K562 (cell line): Measurements from ENCODE around the gene DCP1B.

Source experiments
- E2F4 ChIP-seq: sonication (generic); formaldehyde crosslinking; IDR thresholded peaks from 2 replicates; pipeline ENCODE4 v1.8.0; 2022; ENCODE audit warnings: mild to moderate bottlenecking, low read depth, missing genetic modification reagents
- ESRRA ChIP-seq: fragments of 450-650 bp; IDR thresholded peaks from 2 replicates; pipeline ENCODE4 v1.6.1; 2014; ENCODE audit warnings: low read depth, mild to moderate bottlenecking, moderate library complexity, borderline replicate concordance
- FOXJ3 ChIP-seq: sonication (generic); formaldehyde crosslinking; IDR thresholded peaks from 2 replicates; pipeline ENCODE4 v1.4.0; 2020; ENCODE audit warnings: mild to moderate bottlenecking, missing genetic modification reagents
- KAT7 ChIP-seq: sonication (generic); formaldehyde crosslinking; IDR thresholded peaks from 2 replicates; pipeline ENCODE4 v1.8.0; 2022; ENCODE audit warnings: missing genetic modification reagents, mild to moderate bottlenecking, borderline replicate concordance
- POLR2A ChIP-seq: fragments of 450-650 bp; conservative IDR thresholded peaks from 2 replicates; pipeline ENCODE4 v1.6.1; 2016
- SREBF1 ChIP-seq: fragments of 150-350 bp; IDR thresholded peaks from 2 replicates; pipeline ENCODE4 v1.6.1; 2014; ENCODE audit warnings: antibody characterized with exemption, low read depth, low read length, borderline replicate concordance
- SREBF2 ChIP-seq: sonication (generic); formaldehyde crosslinking; IDR thresholded peaks from 2 replicates; pipeline ENCODE4 v1.4.0; 2020; ENCODE audit warnings: mild to moderate bottlenecking, missing genetic modification reagents
- TAF1 ChIP-seq: IDR thresholded peaks from 2 replicates; pipeline ENCODE4 v1.6.1; 2011; ENCODE audit warnings: mild to moderate bottlenecking, low read length, moderate library complexity; ENCODE audit not compliant: insufficient read depth, control insufficient read depth, severe bottlenecking; ENCODE audit errors: extremely low read depth
- TAF15 ChIP-seq: fragments of 200-400 bp; formaldehyde crosslinking; IDR thresholded peaks from 2 replicates; pipeline ENCODE4 v1.6.1; 2017; ENCODE audit warnings: mild to moderate bottlenecking, low read depth, low read length, moderate library complexity
- ZBTB8A ChIP-seq: fragments of 450-650 bp; IDR thresholded peaks from 2 replicates; pipeline ENCODE4 v1.6.1; 2018; ENCODE audit warnings: mild to moderate bottlenecking, moderate library complexity; ENCODE audit not compliant: partially characterized antibody
- ZNF134 ChIP-seq: fragments of 250-450 bp; sonication (Bioruptor Pico); conservative IDR thresholded peaks from 2 replicates; pipeline ENCODE4 v1.4.0; 2020
- ZNF274 ChIP-seq: IDR thresholded peaks from 2 replicates; pipeline ENCODE4 v1.6.1; 2011; ENCODE audit warnings: low read depth, mild to moderate bottlenecking, low read length, moderate library complexity, borderline replicate concordance
- TF ChIP-seq, protein P1 (sequence below): sonication (generic); formaldehyde crosslinking; IDR thresholded peaks from 2 replicates; pipeline ENCODE4 v1.8.0; 2023; ENCODE audit warnings: mild to moderate bottlenecking, missing genetic modification reagents

GRCh38 chr12:1948883-1949282, 55.4 kb downstream of the DCP1B start:
- no peak for TF ChIP-seq KAT7 (CRISPR knock-in tag)
- TF ChIP-seq, protein P1, sequence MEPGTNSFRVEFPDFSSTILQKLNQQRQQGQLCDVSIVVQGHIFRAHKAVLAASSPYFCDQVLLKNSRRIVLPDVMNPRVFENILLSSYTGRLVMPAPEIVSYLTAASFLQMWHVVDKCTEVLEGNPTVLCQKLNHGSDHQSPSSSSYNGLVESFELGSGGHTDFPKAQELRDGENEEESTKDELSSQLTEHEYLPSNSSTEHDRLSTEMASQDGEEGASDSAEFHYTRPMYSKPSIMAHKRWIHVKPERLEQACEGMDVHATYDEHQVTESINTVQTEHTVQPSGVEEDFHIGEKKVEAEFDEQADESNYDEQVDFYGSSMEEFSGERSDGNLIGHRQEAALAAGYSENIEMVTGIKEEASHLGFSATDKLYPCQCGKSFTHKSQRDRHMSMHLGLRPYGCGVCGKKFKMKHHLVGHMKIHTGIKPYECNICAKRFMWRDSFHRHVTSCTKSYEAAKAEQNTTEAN (CRISPR knock-in tag) = no peak
- no peak for TF ChIP-seq TAF15
- no peak for TF ChIP-seq SREBF1
- TF ChIP-seq TAF1 = no peak
- TF ChIP-seq SREBF2 (CRISPR knock-in tag) = no peak
- no peak for TF ChIP-seq ZBTB8A
- TF ChIP-seq ZNF134 = no peak
- TF ChIP-seq POLR2A = no peak
- no peak for TF ChIP-seq ZNF274
- TF ChIP-seq ESRRA = no peak
- no peak for TF ChIP-seq FOXJ3 (CRISPR knock-in tag)
- TF ChIP-seq E2F4 (CRISPR knock-in tag) = no peak
